ENCODE data around the gene ADGRB3. TPM values are rescaled to one million over a fixed set of nuclear protein-coding genes. Genes with fewer than 3 reads are reported as not detected.

The ADGRB3 gene
- polyA plus RNA-seq, 1 of the 3 experiments (the other 2 are of a cell fraction): 0.12 TPM

GRCh38 chr6:69314531-69314930 is 679.4 kb downstream of the ADGRB3 start:
- Histone ChIP-seq H3K4me3 (ENCODE audit: low read depth in 2 of 2, low read length in 1 of 2) (no peak overlapping the region), H2AFZ (ENCODE audit: low read depth) (no peak overlapping the region), H3K4me2 (no peak overlapping the region), H3K36me3 (replicated peaks in 1 of 2; ENCODE audit: control insufficient read depth in 1 of 2, insufficient read depth in 2 of 2, low read length in 1 of 2) (no peaks in the 10 kb centered on the region), H3K9me3 (no peaks in the 10 kb centered on the region), H3K9me2 (no peaks in the 10 kb centered on the region), H3K4me1 (ENCODE audit: control insufficient read depth in 1 of 2, insufficient read depth in 2 of 2, low read depth in 1 of 2, low read length in 1 of 2) (no peaks in the 10 kb centered on the region), H3K27ac (ENCODE audit: low read depth in 2 of 2, low read length in 1 of 2) (no peak overlapping the region), H3K9ac (no peak overlapping the region), H3K27me3 (ENCODE audit: insufficient read depth) (no peaks in the 10 kb centered on the region), H4K20me1 (ENCODE audit: insufficient read depth) (no peaks in the 10 kb centered on the region), H3K79me2 (ENCODE audit: insufficient read depth) (no peaks in the 10 kb centered on the region), H3F3A (replicated peaks; ENCODE audit: insufficient read depth) (no peaks in the 10 kb centered on the region)
- POLR2A ChIA-PET: no interaction called here
- DNase-seq: no peak
- no peak for TF ChIP-seq EZH2phosphoT487 (IDR thresholded peaks at IDR 0.05; ENCODE audit: borderline replicate concordance, low read depth)
- no peak for TF ChIP-seq FOXJ3 (CRISPR knock-in tag; IDR thresholded peaks at IDR 0.05)
- no peak for TF ChIP-seq USF2 (IDR thresholded peaks at IDR 0.05; ENCODE audit: borderline replicate concordance, low read depth, low read length)
- TF ChIP-seq ELF1 (IDR thresholded peaks at IDR 0.05): no peak
- no peak for TF ChIP-seq TEAD4 (IDR thresholded peaks at IDR 0.05; ENCODE audit: borderline replicate concordance, insufficient read depth)
- TF ChIP-seq CHD2 (IDR thresholded peaks at IDR 0.05; ENCODE audit: low read length, partially characterized antibody): no peak
- no peak for TF ChIP-seq NRF1 (IDR thresholded peaks at IDR 0.05; ENCODE audit: low read depth, low read length)
- TF ChIP-seq NFIC (IDR thresholded peaks at IDR 0.05; ENCODE audit: borderline replicate concordance): no peak
- no peak for TF ChIP-seq SMC3 (IDR thresholded peaks at IDR 0.05; ENCODE audit: low read depth, low read length)
- no peak for TF ChIP-seq RFX5 (IDR thresholded peaks at IDR 0.05; ENCODE audit: low read length)
- no peak for TF ChIP-seq MEF2A (IDR thresholded peaks at IDR 0.05; ENCODE audit: borderline replicate concordance, low read depth)
- TF ChIP-seq MAX (IDR thresholded peaks at IDR 0.05; ENCODE audit: low read depth): no peak
- TF ChIP-seq CTCF (IDR thresholded peaks at IDR 0.05): no peak
- CTCF ChIA-PET: no interaction called here

- no peak overlapping the region for H3K4me2 ChIP-seq
- H3K4me3 ChIP-seq (ENCODE audit: low read depth in 2 of 2, low read length in 1 of 2): no peak overlapping the region
- H4K20me1 ChIP-seq (ENCODE audit: insufficient read depth): no peaks in the 10 kb centered on the region
- POLR2A ChIA-PET: no interaction called here
- no peaks in the 10 kb centered on the region for H3K9me3 ChIP-seq
- H3K27ac ChIP-seq (ENCODE audit: low read depth in 2 of 2, low read length in 1 of 2): no peak overlapping the region
- no peaks in the 10 kb centered on the region for H3K36me3 ChIP-seq (replicated peaks in 1 of 2; ENCODE audit: control insufficient read depth in 1 of 2, insufficient read depth in 2 of 2, low read length in 1 of 2)
- no peaks in the 10 kb centered on the region for H3F3A ChIP-seq (replicated peaks; ENCODE audit: insufficient read depth)
- no peaks in the 10 kb centered on the region for H3K9me2 ChIP-seq
- no peaks in the 10 kb centered on the region for H3K27me3 ChIP-seq (ENCODE audit: insufficient read depth)
- H3K79me2 ChIP-seq (ENCODE audit: insufficient read depth): no peaks in the 10 kb centered on the region
- H2AFZ ChIP-seq (ENCODE audit: low read depth): no peak overlapping the region
- no peak for TF ChIP-seq RFX5 (IDR thresholded peaks at IDR 0.05; ENCODE audit: low read length)
- H3K4me1 ChIP-seq (ENCODE audit: control insufficient read depth in 1 of 2, insufficient read depth in 2 of 2, low read depth in 1 of 2, low read length in 1 of 2): no peaks in the 10 kb centered on the region; a peak in 1 of 4 replicates
- DNase-seq: no peak
- CTCF ChIA-PET: no interaction called here
- 60% methylated on average over 2 of the region's 2 CpGs for WGBS (ENCODE audit: low lambda C conversion rate)
- no peak overlapping the region for H3K9ac ChIP-seq
Measured at GRCh38 chr6:69331886-69332285, 696.8 kb downstream of the ADGRB3 start.
